ENCODE data around the gene HEPACAM.

Gene HEPACAM

DNA sequence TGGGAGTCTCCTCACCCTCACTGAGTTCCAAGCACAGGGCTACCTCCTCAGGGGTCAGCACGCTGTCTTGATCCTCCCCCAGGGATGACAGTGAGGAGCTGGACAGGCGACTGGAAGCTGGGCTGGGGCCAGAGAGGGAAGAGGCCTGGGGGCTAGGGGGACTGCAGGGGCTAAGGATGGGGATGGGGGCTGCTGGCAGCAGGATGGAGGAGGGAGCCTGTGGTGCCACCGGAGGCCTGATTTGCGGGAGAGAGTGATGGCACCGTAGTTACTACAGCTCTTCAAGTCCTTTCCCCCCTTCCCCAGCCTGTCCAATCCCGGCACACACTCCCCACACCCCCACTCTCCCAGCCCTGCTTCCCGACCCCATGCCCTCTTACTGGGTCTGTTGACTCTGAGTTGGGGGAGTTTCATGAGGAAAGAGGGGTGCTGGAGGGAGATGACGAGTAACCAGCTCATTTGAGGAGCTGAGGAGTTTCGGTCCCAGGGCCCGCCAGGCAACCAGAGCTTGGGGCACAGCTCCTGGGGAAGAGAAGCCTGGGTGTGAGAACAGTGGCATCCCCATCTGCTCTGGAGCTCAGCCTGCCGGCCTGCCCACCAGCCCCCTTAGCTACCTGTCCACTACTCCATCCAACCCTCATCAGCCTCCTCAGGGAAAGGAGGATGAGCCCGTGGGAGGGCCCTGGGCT is 48.7 kb downstream of the HEPACAM start:
- in situ Hi-C loops (cut with HindIII; ENCODE audit: low sequenced_read_pairs), result no loop called here

DNA sequence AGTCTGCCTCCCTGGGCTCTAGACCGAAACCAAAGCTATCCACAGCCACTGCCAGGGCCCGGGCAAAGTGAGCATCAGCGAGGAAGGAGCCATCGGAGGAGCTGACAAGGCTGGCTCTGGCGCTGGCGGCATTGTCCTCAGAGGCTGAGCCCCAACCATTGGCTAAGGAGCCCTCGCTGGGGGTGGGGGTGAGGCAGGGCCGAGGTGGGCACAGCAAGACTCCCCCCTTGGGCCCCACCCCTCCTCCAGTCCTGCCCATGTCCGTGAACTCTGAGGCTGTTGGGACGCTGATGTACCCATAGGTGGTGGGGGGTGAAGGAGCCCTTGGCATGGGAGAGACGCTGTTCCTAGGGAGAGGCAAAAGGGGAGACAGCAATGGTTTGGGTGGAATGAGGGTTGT is 49.4 kb downstream of the HEPACAM start:
- in situ Hi-C loops (cut with HindIII; ENCODE audit: low sequenced_read_pairs), result no loop called here

- in situ Hi-C loops (cut with HindIII; ENCODE audit: low sequenced_read_pairs), result no loop called here
Observed at GRCh38 chr11:124884869-124885479, 50.9 kb downstream of the HEPACAM start.

DNA sequence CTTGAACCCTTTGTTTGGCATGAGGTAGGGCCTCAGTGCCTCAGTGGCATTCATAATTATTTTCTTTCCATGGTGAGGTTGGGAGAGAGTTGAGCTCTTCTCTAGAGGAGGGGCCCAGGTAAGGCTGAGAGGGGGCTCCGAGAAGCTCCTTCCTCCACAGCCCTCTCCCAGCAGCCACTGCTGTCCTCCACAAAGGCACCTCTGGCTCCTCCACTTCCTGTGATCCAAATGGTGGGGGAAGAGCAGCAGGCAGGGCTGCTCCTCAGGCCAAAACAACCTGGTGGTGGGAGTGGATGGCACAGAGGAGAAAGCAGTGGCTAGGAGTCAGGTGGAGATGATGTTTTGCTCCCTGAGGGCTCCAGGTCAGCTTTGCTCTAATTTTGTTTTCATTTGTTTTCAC is 51.5 kb downstream of the HEPACAM start:
- in situ Hi-C loops (cut with HindIII; ENCODE audit: low sequenced_read_pairs), result no loop called here

GRCh38 chr11:124882339-124883071 is 53.3 kb downstream of the HEPACAM start:
- in situ Hi-C loops (cut with HindIII; ENCODE audit: low sequenced_read_pairs), result no loop called here

DNA sequence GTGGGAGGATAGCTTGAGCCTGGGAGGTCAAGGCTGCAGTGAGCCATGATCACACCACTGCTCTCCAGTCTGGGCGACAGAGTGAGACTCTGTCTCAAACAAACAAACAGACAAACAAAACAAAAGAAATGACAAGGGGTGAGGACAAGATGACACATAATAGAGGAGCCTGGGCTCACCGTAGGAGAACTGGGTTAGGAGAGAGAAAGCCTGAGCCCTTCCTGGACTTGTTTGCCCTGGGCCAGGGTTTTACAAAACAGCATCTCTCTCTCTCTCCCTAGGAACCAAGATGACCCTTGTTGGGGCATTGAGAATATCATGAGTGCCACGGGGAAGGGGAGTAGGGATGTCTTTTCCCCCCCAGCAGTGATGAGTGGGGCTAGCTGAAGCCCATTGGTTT is 54.9 kb downstream of the HEPACAM start:
- in situ Hi-C loops (cut with HindIII; ENCODE audit: low sequenced_read_pairs), result no loop called here

- in situ Hi-C loops (cut with HindIII; ENCODE audit: low sequenced_read_pairs), result no loop called here
Observed at GRCh38 chr11:124880290-124880611, 55.6 kb downstream of the HEPACAM start.

- in situ Hi-C loops (cut with HindIII; ENCODE audit: low sequenced_read_pairs), result no loop called here
Observed at GRCh38 chr11:124879493-124880289, 56.2 kb downstream of the HEPACAM start.

- in situ Hi-C loops (cut with HindIII; ENCODE audit: low sequenced_read_pairs), result no loop called here
Observed at GRCh38 chr11:124878759-124879492, 56.9 kb downstream of the HEPACAM start.

DNA sequence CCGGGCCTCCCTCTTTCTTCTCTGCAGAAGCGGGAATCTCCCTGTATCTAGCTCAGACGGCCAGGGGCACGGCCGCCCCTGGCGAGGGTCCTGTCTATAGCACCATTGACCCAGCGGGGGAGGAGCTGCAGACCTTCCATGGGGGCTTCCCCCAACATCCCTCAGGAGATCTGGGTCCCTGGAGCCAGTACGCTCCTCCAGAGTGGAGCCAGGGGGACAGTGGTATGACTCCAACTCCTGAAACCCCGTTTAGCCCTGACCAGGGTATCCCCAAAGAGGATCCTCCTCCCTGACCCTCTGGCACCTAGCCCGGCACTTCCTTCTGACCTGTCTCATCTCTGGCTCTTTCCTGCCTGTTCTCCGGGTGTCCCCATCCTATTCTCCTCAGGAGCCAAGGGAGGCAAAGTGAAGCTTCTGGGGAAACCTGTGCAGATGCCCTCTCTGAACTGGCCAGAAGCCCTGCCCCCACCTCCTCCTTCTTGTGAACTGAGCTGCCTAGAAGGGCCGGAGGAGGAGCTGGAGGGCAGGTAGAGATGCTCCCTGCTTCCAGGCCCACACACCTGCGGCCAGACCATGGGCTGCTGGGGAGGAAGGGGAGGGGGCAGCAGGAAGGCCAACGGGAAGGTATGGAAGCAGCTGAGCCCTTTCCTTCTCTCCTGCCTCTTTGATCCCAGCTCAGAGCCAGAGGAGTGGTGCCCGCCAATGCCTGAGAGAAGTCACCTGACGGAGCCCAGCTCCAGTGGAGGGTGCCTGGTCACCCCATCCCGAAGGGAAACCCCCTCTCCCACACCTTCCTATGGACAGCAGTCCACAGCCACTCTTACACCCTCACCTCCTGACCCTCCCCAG is 57.7 kb downstream of the HEPACAM start:
- in situ Hi-C loops (cut with HindIII; ENCODE audit: low sequenced_read_pairs), result no loop called here

DNA sequence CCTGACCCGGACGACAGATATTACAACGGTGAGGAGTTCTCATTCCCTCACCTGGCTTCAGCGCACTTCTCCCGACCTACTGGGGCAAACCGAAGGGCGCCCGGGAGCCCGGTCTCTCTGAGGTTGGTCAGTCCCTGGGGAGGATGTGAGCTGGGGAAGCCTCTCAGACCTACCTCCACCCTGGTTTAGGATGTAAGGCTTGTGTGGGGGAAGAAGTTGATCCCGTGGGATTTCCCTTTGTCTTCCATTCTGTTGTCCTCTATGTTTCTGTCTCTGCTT is 58.3 kb downstream of the HEPACAM start:
- in situ Hi-C loops (cut with HindIII; ENCODE audit: low sequenced_read_pairs), result no loop called here

GRCh38 chr11:124876818-124877630 is 58.8 kb downstream of the HEPACAM start:
- in situ Hi-C loops (cut with HindIII; ENCODE audit: low sequenced_read_pairs), result no loop called here

DNA sequence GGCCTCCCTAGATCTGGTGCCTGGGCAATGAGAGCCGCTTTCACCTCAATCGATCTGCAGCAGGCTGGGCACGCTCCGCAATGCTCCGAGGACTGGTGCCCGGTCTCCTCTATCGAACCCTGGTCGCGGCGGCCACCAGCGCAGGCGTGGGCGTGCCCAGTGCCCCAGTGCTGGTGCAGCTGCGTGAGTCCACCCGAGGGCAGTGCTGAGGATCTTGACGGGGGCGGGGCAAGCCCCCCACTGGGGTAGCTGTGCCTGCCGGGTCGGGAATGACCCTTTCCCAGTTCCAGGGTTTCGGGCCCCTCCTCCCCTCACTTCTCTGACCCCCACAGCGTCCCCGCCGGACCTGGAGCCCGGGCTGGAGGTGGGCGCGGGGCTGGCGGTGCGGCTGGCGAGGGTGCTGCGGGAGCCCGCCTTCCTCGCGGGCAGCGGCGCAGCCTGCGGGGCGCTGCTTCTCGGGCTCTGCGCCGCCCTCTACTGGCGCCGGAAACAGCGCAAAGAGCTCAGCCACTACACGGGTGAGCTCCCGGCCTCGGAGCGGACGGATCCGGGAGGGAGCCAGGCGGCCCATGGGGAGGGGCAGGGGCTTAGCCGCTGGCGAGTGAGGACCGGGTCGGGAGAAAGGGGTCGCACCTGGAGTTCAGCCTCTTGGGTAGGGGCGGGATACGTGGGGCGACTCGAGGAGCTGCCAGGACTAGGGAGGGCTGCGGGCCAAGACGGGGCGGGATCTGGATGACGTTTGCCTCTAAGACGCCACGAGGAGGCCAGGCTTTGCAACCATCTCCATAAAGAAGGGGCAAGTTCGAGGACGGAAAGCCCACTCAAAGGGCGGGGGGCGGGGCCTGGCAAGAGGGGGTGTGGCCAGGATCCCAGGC is 59.7 kb downstream of the HEPACAM start:
- in situ Hi-C loops (cut with HindIII; ENCODE audit: low sequenced_read_pairs), result no loop called here

DNA sequence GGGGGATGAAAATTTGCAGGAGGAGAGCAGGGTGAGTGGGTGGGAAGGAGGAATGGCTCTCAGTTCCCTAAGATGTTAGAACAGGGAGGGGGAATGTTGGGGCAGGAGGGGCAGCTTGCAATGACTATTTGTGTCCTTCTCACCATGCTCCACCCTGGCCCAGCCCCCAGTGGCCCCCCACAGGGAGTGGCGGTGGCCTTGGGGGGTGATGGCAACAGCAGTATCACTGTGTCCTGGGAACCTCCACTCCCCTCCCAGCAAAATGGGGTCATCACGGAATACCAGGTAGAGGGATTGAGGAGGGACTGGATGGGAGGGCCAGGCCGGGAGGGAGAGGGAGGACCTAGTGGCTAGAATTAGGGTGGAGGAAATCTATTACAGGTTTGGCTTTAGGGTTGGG is 60.4 kb downstream of the HEPACAM start:
- in situ Hi-C loops (cut with HindIII; ENCODE audit: low sequenced_read_pairs), result no loop called here

DNA sequence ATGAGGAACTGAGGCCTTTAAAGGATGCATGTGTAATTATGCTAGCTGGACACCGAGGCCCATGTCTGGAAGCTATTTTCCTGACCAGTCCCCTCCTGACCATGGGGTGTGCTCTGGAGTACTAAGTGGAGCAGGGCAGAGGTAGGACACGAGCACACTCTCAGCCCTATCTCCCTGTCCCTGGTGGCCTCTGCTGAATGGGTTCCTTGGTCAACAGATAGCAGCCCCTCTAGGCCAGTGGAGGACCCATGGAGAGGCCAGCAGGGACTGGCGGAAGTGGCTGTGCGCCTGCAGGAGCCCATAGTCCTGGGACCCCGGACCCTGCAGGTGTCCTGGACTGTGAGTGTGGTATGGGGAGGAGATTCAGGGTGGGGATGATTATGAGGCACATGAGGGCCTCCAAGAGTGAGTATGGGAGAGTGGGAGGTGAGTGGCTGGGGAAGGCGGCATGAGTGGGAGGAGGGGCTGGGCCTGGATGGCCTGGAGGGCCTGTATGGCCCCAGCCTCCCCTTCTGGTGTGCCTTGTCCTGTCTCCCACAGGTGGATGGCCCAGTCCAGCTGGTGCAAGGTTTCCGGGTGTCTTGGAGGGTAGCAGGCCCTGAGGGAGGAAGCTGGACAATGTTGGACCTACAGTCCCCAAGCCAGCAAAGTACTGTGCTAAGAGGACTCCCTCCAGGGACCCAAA is 61.1 kb downstream of the HEPACAM start:
- in situ Hi-C loops (cut with HindIII; ENCODE audit: low sequenced_read_pairs), result no loop called here

GRCh38 chr11:124873951-124874350 is 61.9 kb downstream of the HEPACAM start:
- in situ Hi-C loops (cut with HindIII; ENCODE audit: low sequenced_read_pairs), result no loop called here

GRCh38 chr11:124872741-124873140 is 63.1 kb downstream of the HEPACAM start:
- in situ Hi-C loops (cut with HindIII; ENCODE audit: low sequenced_read_pairs), result no loop called here

- in situ Hi-C loops (cut with HindIII; ENCODE audit: low sequenced_read_pairs), result no loop called here
Observed at GRCh38 chr11:124872280-124872679, 63.6 kb downstream of the HEPACAM start.

All from DLD1 (cell line).